ENCODE measurements around the gene YES1.

DNA sequence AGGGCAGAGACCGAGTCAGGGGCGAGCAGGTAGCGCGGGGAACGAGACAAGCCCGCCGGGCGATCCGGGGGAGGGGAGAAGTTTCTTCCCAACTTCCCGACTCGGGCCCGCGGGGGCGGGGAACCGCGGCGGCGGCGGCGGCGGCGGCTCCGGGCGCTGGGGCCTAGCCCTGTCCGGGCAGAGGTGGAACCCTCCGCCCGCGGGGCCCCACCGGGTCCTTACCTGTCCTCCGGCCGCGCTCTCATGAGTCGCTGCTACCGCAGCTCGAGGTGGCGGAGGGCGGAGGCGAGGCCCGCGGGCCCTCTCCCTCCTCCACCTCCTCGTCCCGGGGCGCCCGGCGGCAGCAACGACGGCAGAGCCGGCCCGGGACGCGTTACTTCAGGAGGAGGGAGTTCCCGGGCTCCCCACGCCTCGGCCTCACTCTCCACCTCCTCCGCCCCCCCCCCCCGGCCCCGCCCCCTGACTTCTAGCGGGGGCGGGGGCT is at the start of gene YES1:
- TF ChIP-seq, protein P1, sequence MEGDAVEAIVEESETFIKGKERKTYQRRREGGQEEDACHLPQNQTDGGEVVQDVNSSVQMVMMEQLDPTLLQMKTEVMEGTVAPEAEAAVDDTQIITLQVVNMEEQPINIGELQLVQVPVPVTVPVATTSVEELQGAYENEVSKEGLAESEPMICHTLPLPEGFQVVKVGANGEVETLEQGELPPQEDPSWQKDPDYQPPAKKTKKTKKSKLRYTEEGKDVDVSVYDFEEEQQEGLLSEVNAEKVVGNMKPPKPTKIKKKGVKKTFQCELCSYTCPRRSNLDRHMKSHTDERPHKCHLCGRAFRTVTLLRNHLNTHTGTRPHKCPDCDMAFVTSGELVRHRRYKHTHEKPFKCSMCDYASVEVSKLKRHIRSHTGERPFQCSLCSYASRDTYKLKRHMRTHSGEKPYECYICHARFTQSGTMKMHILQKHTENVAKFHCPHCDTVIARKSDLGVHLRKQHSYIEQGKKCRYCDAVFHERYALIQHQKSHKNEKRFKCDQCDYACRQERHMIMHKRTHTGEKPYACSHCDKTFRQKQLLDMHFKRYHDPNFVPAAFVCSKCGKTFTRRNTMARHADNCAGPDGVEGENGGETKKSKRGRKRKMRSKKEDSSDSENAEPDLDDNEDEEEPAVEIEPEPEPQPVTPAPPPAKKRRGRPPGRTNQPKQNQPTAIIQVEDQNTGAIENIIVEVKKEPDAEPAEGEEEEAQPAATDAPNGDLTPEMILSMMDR (IDR thresholded peaks at IDR 0.05 in 2 of 3, conservative IDR thresholded peaks at IDR 0.05 in 1 of 3; ENCODE audit: borderline replicate concordance in 1 of 3, insufficient read depth in 1 of 3, low read depth in 2 of 3, low read length in 2 of 3), result no peak
- TF ChIP-seq ZNF274 (IDR thresholded peaks at IDR 0.05; ENCODE audit: low read depth, low read length) (no peak), RAD21 (IDR thresholded peaks at IDR 0.05; ENCODE audit: low read depth) (no peak)
